ENCODE results near the gene COG5. TPM values are rescaled to one million over a fixed set of nuclear protein-coding genes. Genes with fewer than 3 reads are reported as not detected.

The COG5 gene
- total and polyA plus RNA-seq, 9 of the 15 experiments (the other 6 are each of a cell fraction or from before 2014, with no cell fraction given) = 15.3 to 75.1 (median 56.4) TPM

DNA sequence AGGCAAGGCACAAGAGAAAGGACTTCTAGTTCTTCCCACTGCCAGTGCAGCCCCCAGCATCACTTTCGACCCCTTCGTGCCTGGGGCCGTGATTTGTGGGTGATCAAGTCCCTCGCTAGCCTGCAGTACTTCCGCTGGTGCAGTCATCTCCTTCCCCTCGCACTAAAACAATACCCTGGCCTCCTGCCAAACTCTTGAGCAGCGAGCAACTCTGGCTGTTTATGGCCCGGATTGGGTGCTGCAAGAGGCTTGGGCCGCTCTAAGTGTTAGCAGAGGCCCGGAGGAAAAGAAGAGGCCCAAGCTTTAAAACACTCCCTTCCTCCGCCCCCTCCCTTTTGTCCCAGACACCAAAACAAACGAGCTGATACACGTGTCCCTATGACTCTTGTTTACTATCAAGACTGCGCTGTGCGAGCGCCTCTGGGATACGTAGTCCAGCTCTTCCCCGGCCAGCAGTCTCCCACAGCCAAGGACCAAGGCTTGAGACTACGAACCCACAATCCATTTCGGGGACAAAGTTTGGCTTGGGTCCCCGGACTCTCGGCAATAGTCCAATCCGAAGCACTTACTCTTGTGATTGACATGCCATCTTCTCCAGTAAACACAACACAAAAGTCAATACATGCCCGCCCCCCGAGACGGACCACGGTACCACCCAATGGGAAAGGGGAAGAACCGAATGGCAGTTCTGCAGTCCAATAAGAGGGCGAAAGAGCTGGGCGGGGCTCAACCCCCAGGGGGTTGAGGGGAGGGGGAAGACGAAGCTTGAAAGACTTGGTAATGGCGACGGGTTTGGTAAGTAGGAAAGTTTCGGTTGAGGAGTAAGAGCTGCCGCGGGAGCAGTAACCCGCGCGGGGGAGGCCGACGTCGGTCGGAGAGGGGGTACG lies 395.2 kb downstream of the COG5 start, which contains the start of gene HBP1 (continued):
- TF ChIP-seq, protein P1, sequence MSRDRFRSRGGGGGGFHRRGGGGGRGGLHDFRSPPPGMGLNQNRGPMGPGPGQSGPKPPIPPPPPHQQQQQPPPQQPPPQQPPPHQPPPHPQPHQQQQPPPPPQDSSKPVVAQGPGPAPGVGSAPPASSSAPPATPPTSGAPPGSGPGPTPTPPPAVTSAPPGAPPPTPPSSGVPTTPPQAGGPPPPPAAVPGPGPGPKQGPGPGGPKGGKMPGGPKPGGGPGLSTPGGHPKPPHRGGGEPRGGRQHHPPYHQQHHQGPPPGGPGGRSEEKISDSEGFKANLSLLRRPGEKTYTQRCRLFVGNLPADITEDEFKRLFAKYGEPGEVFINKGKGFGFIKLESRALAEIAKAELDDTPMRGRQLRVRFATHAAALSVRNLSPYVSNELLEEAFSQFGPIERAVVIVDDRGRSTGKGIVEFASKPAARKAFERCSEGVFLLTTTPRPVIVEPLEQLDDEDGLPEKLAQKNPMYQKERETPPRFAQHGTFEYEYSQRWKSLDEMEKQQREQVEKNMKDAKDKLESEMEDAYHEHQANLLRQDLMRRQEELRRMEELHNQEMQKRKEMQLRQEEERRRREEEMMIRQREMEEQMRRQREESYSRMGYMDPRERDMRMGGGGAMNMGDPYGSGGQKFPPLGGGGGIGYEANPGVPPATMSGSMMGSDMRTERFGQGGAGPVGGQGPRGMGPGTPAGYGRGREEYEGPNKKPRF (IDR thresholded peaks at IDR 0.05; ENCODE audit: low read depth, low read length) = no peak
- TF ChIP-seq NR2C2 (CRISPR knock-in tag; IDR thresholded peaks at IDR 0.05) (0 out of 2 replicates have a peak, but pooled peaks have one; percentile 14), NR2C2 (tag; IDR thresholded peaks at IDR 0.05) (peak; percentile 95), FOXO4 (CRISPR knock-in tag; IDR thresholded peaks at IDR 0.05) (no peak), PCBP1 (IDR thresholded peaks at IDR 0.05; ENCODE audit: low read depth, low read length, poor library complexity, severe bottlenecking) (no peak), ZNF143 (CRISPR knock-in tag; IDR thresholded peaks at IDR 0.05) (peak; percentile 97), ZC3H4 (CRISPR knock-in tag; IDR thresholded peaks at IDR 0.05; ENCODE audit: borderline replicate concordance) (no peak), ZNF668 (CRISPR knock-in tag; IDR thresholded peaks at IDR 0.05) (no peak), CBFB (CRISPR knock-in tag; IDR thresholded peaks at IDR 0.05) (no peak), HIVEP1 (CRISPR knock-in tag; IDR thresholded peaks at IDR 0.05) (no peak), ZKSCAN1 (IDR thresholded peaks at IDR 0.05; ENCODE audit: low read depth, low read length) (no peak), ATF7 (IDR thresholded peaks at IDR 0.05) (peak; percentile 93), ZNF280B (CRISPR knock-in tag; IDR thresholded peaks at IDR 0.05) (no peak), RBM22 (IDR thresholded peaks at IDR 0.05; ENCODE audit: low read depth, low read length, poor library complexity, severe bottlenecking) (no peak), ZNF124 (CRISPR knock-in tag; IDR thresholded peaks at IDR 0.05) (no peak), RFX1 (IDR thresholded peaks at IDR 0.05) (peak; percentile 16; the same call in 1 of the 2 replicates), MEF2A (IDR thresholded peaks at IDR 0.05; ENCODE audit: control insufficient read depth, low read depth, low read length) (no peak), SUPT5H (IDR thresholded peaks at IDR 0.05) (peak; percentile 80), ZNF75A (CRISPR knock-in tag; IDR thresholded peaks at IDR 0.05) (no peak), MIER1 (IDR thresholded peaks at IDR 0.05; ENCODE audit: low read depth) (no peak; the same call in 1 of the 2 replicates), SOX6 (IDR thresholded peaks at IDR 0.05) (peak; percentile 96), NR4A1 (CRISPR knock-in tag; IDR thresholded peaks at IDR 0.05) (no peak), NR4A1 (tag; IDR thresholded peaks at IDR 0.05) (0 out of 2 replicates have a peak, but pooled peaks have one; percentile 43), MCM7 (IDR thresholded peaks at IDR 0.05) (no peak), SLC30A9 (CRISPR knock-in tag; IDR thresholded peaks at IDR 0.05) (no peak), ZNF699 (CRISPR knock-in tag; IDR thresholded peaks at IDR 0.05; ENCODE audit: insufficient replicate concordance) (no peak)
